HFFc6 (cell line): ENCODE data around the gene PRSS2. TPM values are rescaled to one million over a fixed set of nuclear protein-coding genes. Genes with fewer than 3 reads are reported as not detected.
A peak's percentile ranks its signal among the peaks of the same experiment; 100 is the strongest.

Experiments used
- DNase-seq: peaks from one replicate; pipeline ENCODE4 v3.0.0-alpha.2; 2018
- H3K27ac Mint-ChIP-seq: 2 replicates; pipeline ENCODE4 v1.8.0; 2020; ENCODE audit warnings: mild to moderate bottlenecking, mixed read lengths
- H3K27me3 Mint-ChIP-seq: 2 replicates; pipeline ENCODE4 v1.8.0; 2021; ENCODE audit warnings: mild to moderate bottlenecking, moderate library complexity, mixed read lengths; ENCODE audit not compliant: insufficient read depth
- H3K36me3 Mint-ChIP-seq: 2 replicates; pipeline ENCODE4 v1.8.0; 2021; ENCODE audit warnings: low read depth, mixed read lengths
- H3K4me1 Mint-ChIP-seq: 2 replicates; pipeline ENCODE4 v1.8.0; 2020; ENCODE audit warnings: low read depth, mixed read lengths
- H3K4me3 Mint-ChIP-seq: 2 replicates; pipeline ENCODE4 v1.8.0; 2020; ENCODE audit warnings: mild to moderate bottlenecking, moderate library complexity, mixed read lengths
- H3K9me3 Mint-ChIP-seq: 2 replicates; pipeline ENCODE4 v1.8.0; 2020; ENCODE audit warnings: mild to moderate bottlenecking, mixed read lengths
- total RNA-seq, 6 experiments: library from RNA; stranded (reverse); fragmentation: NEBNext Ultra II Directional; extraction: Animal tissue kit (Norgen Biotek cat#: 25700); gene quantifications; 2 replicates in 1 of 6; 3 replicates in 5 of 6; pipeline ENCODE4 v1.2.3, GENCODE V29; 2021
- TF ChIP-seq, protein P1 (sequence below): fragments of 200-600 bp; sonication (generic); IDR thresholded peaks from 2 replicates; pipeline ENCODE4 v1.5.0; 2021; ENCODE audit warnings: antibody characterized with exemption, mild to moderate bottlenecking

The PRSS2 gene
- total RNA-seq, 6 experiments from 2014 or later = not detected

GRCh38 chr7:142796001-142796500 lies 25.3 kb downstream of the PRSS2 start:
- Mint-ChIP-seq H3K36me3 (no peaks in the 10 kb centered on the region), H3K27ac (no peak overlapping the region), H3K9me3 (no peaks in the 10 kb centered on the region), H3K4me3 (peak overlapping the region; percentile 36; the same call in 1 of the 2 replicates), H3K4me1 (peaks cover 8% of the 10 kb centered on the region), H3K27me3 (peaks cover 52% of the 10 kb centered on the region)
- DNase-seq = no peak
- TF ChIP-seq, protein P1, sequence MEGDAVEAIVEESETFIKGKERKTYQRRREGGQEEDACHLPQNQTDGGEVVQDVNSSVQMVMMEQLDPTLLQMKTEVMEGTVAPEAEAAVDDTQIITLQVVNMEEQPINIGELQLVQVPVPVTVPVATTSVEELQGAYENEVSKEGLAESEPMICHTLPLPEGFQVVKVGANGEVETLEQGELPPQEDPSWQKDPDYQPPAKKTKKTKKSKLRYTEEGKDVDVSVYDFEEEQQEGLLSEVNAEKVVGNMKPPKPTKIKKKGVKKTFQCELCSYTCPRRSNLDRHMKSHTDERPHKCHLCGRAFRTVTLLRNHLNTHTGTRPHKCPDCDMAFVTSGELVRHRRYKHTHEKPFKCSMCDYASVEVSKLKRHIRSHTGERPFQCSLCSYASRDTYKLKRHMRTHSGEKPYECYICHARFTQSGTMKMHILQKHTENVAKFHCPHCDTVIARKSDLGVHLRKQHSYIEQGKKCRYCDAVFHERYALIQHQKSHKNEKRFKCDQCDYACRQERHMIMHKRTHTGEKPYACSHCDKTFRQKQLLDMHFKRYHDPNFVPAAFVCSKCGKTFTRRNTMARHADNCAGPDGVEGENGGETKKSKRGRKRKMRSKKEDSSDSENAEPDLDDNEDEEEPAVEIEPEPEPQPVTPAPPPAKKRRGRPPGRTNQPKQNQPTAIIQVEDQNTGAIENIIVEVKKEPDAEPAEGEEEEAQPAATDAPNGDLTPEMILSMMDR = no peak

DNA sequence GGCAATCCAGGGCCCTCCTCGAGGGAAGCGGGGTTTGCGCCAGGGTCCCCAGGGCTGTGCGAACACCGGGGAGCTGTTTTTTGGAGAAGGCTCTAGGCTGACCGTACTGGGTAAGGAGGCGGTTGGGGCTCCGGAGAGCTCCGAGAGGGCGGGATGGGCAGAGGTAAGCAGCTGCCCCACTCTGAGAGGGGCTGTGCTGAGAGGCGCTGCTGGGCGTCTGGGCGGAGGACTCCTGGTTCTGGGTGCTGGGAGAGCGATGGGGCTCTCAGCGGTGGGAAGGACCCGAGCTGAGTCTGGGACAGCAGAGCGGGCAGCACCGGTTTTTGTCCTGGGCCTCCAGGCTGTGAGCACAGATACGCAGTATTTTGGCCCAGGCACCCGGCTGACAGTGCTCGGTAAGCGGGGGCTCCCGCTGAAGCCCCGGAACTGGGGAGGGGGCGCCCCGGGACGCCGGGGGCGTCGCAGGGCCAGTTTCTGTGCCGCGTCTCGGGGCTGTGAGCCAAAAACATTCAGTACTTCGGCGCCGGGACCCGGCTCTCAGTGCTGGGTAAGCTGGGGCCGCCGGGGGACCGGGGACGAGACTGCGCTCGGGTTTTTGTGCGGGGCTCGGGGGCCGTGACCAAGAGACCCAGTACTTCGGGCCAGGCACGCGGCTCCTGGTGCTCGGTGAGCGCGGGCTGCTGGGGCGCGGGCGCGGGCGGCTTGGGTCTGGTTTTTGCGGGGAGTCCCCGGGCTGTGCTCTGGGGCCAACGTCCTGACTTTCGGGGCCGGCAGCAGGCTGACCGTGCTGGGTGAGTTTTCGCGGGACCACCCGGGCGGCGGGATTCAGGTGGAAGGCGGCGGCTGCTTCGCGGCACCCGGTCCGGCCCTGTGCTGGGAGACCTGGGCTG lies 26.0 kb downstream of the PRSS2 start:
- Mint-ChIP-seq H3K36me3 (no peaks in the 10 kb centered on the region), H3K27ac (no peak overlapping the region), H3K9me3 (no peaks in the 10 kb centered on the region), H3K27me3 (peaks cover 52% of the 10 kb centered on the region), H3K4me3 (peak overlapping the region; percentile 36; the same call in 1 of the 2 replicates), H3K4me1 (peaks cover 8% of the 10 kb centered on the region)
- TF ChIP-seq, protein P1 = no peak
- no peak for DNase-seq

DNA sequence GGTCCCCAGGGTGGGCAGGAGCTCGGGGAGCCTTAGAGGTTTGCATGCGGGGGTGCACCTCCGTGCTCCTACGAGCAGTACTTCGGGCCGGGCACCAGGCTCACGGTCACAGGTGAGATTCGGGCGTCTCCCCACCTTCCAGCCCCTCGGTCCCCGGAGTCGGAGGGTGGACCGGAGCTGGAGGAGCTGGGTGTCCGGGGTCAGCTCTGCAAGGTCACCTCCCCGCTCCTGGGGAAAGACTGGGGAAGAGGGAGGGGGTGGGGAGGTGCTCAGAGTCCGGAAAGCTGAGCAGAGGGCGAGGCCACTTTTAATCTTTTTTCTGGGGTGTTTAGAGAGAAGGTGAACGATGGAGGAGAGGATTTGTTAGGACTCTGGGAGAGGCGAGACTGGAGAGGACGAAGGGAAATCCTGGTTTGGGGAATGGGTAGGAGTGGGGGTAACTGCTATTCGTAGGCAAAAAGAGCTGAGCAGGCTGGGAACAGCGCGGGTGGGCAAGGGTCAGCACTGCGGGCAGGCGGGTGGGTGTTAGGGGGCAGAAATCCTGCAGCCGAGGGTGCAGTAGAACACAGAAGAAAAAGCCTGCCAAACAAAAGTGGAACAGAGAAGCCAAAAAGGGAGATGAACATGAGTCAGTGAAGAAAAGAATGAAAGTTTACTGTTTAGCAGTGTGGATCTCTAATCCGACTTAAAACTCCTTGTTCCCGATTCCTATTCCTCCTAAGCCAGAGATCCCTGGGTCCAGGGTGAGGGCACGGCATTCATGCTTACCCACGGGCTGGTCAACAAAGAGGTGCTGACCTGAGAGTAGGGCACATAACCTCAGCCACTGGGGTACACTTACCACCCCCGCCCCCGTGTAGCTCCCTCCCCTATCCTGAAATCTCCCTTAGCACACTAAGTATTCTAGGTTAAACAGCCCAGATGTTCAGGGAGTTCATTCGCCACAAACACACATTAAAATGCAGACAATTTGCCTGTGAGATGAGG lies 26.9 kb downstream of the PRSS2 start:
- Mint-ChIP-seq H3K9me3 (no peaks in the 10 kb centered on the region), H3K27ac (no peak overlapping the region; the same call in 1 of the 2 replicates), H3K27me3 (peaks cover 48% of the 10 kb centered on the region), H3K36me3 (no peaks in the 10 kb centered on the region), H3K4me1 (peaks cover 8% of the 10 kb centered on the region), H3K4me3 (peak overlapping the region; percentile 78)
- TF ChIP-seq, protein P1 = no peak
- DNase-seq = no peak

- Mint-ChIP-seq H3K27ac (no peak overlapping the region), H3K4me3 (no peak overlapping the region), H3K27me3 (peaks cover 53% of the 10 kb centered on the region), H3K36me3 (no peaks in the 10 kb centered on the region), H3K9me3 (no peaks in the 10 kb centered on the region), H3K4me1 (peaks cover 8% of the 10 kb centered on the region)
- TF ChIP-seq, protein P1 = no peak
- DNase-seq = no peak
Measured at GRCh38 chr7:142798451-142799436, 28.0 kb downstream of the PRSS2 start.
